ENCODE measurements around the gene TANK. TPM values are rescaled to one million over a fixed set of nuclear protein-coding genes. Genes with fewer than 3 reads are reported as not detected.

The TANK gene
- total and polyA plus RNA-seq, 2 donors from 2014 or later: 21.2 to 56.1 TPM

DNA sequence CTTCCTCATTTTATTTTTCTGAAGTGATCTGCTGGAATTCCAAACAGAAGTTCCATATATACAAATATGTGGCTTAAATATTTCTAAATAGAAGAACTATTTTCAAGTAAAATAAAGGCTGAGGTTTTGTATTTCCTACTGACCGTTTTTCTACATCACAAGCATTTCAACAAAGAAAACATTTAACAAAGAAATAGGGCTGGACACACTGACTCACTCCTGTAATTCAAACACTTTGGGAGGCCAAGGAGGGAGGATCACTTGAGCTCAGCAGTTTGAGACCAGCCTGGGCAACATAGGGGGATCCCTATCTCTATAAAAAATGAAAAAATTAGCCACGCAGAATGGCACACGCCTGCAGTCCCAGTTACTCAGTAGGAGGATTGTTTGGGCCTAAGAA lies 44.6 kb downstream of the TANK start:
- TF ChIP-seq, protein P1, sequence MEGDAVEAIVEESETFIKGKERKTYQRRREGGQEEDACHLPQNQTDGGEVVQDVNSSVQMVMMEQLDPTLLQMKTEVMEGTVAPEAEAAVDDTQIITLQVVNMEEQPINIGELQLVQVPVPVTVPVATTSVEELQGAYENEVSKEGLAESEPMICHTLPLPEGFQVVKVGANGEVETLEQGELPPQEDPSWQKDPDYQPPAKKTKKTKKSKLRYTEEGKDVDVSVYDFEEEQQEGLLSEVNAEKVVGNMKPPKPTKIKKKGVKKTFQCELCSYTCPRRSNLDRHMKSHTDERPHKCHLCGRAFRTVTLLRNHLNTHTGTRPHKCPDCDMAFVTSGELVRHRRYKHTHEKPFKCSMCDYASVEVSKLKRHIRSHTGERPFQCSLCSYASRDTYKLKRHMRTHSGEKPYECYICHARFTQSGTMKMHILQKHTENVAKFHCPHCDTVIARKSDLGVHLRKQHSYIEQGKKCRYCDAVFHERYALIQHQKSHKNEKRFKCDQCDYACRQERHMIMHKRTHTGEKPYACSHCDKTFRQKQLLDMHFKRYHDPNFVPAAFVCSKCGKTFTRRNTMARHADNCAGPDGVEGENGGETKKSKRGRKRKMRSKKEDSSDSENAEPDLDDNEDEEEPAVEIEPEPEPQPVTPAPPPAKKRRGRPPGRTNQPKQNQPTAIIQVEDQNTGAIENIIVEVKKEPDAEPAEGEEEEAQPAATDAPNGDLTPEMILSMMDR (IDR thresholded peaks at IDR 0.05; ENCODE audit: borderline replicate concordance, extremely low read depth, insufficient read depth): no peak
- no peak for FAIRE-seq

DNA sequence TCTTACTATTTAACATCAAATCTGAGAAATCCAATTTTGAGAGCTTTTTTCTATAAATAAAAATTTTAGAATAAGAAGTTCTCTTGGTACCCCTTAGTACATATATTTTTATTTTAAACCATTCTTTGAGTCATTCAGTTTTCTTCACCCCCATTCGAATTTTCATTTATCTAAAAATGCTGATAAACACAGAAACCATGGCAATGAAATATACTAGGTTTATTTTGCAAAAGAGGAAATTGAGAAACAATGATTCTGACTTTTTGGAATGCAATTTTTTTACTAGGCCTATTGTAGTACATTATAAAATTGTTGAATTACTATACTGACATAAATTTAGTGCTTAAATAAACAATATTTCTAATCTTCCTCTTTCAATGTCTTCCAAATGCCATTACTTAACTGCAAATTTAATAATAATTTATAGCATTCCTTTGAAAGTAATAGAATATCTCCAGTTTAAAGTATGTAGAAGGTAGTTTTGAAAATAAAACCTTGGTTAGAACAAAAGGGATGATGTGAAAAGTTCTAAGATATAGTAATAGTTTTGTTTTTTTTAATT lies 46.3 kb downstream of the TANK start:
- Histone ChIP-seq H3K27ac (ENCODE audit: low read depth in 2 of 2, low read length in 2 of 2) (no peak overlapping the region), H3K4me3 (ENCODE audit: low read length in 3 of 3) (no peak overlapping the region), H3K4me1 (ENCODE audit: control insufficient read depth in 2 of 3, insufficient read depth in 2 of 3, low read depth in 1 of 3, low read length in 3 of 3) (no peaks in the 10 kb centered on the region), H3K9ac (ENCODE audit: low read length in 3 of 3) (no peak overlapping the region), H3K9me3 (ENCODE audit: control insufficient read depth in 2 of 3, insufficient read depth in 1 of 3, low read length in 3 of 3) (no peaks in the 10 kb centered on the region), H3K36me3 (ENCODE audit: control insufficient read depth in 2 of 3, insufficient read depth in 3 of 3, low read length in 3 of 3) (peaks cover 0 to 3% (median 0%) of the 10 kb centered on the region in 3 donors), H3K27me3 (ENCODE audit: control insufficient read depth, insufficient read depth, low read length) (no peaks in the 10 kb centered on the region)
- FAIRE-seq (peak; percentile 67), DNase-seq (no peak)
- intact Hi-C loops (cut with DNase I): no loop called here
- TF ChIP-seq, protein P1 (IDR thresholded peaks at IDR 0.05; ENCODE audit: borderline replicate concordance, extremely low read depth, insufficient read depth): no peak

More for the DNA sequence above, 44.6 kb downstream of the TANK start:
- Histone ChIP-seq H3K9me3 (ENCODE audit: control insufficient read depth in 2 of 3, insufficient read depth in 1 of 3, low read length in 3 of 3) (no peaks in the 10 kb centered on the region), H3K4me1 (ENCODE audit: control insufficient read depth in 2 of 3, insufficient read depth in 2 of 3, low read depth in 1 of 3, low read length in 3 of 3) (no peaks in the 10 kb centered on the region), H3K27ac (ENCODE audit: low read depth in 2 of 2, low read length in 2 of 2) (no peak overlapping the region), H3K4me3 (ENCODE audit: low read length in 3 of 3) (no peak overlapping the region), H3K27me3 (ENCODE audit: control insufficient read depth, insufficient read depth, low read length) (no peaks in the 10 kb centered on the region), H3K9ac (ENCODE audit: low read length in 3 of 3) (no peak overlapping the region), H3K36me3 (ENCODE audit: control insufficient read depth in 2 of 3, insufficient read depth in 3 of 3, low read length in 3 of 3) (peaks cover 0 to 3% (median 0%) of the 10 kb centered on the region in 3 donors)
- DNase-seq: no peak
- intact Hi-C loops (cut with DNase I): no loop called here

DNA sequence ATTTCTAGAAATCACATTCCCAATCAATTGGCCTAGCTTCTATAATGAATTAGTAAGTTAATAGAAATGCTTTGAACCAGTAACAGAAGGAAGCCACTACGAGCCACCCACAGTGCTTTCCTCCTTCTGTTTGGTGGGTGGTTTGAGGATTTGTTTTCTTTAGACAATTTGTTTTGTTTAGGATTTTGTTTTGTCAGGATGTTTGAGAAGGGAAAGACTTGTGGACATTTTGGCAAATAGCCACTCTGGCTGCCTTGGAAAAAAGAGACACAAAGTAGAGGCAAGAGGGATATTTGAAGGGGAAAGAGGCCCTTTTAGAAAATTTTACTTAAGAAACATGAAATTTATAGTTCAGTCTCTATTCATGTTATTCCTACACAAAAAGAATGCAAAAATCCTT lies 47.7 kb downstream of the TANK start:
- Histone ChIP-seq H3K4me3 (ENCODE audit: low read length in 3 of 3) (no peak overlapping the region), H3K9me3 (ENCODE audit: control insufficient read depth in 2 of 3, insufficient read depth in 1 of 3, low read length in 3 of 3) (no peaks in the 10 kb centered on the region), H3K9ac (ENCODE audit: low read length in 3 of 3) (no peak overlapping the region), H3K36me3 (ENCODE audit: control insufficient read depth in 2 of 3, insufficient read depth in 3 of 3, low read length in 3 of 3) (peaks cover 0 to 3% (median 0%) of the 10 kb centered on the region in 3 donors), H3K4me1 (ENCODE audit: control insufficient read depth in 2 of 3, insufficient read depth in 2 of 3, low read depth in 1 of 3, low read length in 3 of 3) (no peaks in the 10 kb centered on the region), H3K27ac (ENCODE audit: low read depth in 2 of 2, low read length in 2 of 2) (no peak overlapping the region), H3K27me3 (ENCODE audit: control insufficient read depth, insufficient read depth, low read length) (no peaks in the 10 kb centered on the region)
- no peak for FAIRE-seq
- DNase-seq: peak in 1 of 5 donors; percentile 4
- intact Hi-C loops (cut with DNase I): no loop called here
- TF ChIP-seq, protein P1 (IDR thresholded peaks at IDR 0.05; ENCODE audit: borderline replicate concordance, extremely low read depth, insufficient read depth): no peak

Measured in kidney (tissue), 14 donors.